Breast epithelium (tissue), 4 donors: ENCODE results near the gene MGARP. TPM values are rescaled to one million over a fixed set of nuclear protein-coding genes. Genes with fewer than 3 reads are reported as not detected.
"Not testable (repeated sequence)": the region's sequence is repeated elsewhere in the genome, so short reads cannot be mapped to it uniquely, and the experiment has no call there.

Experiments used
- DNase-seq, 2 donors: peaks; one replicate each; pipeline ENCODE4 v3.0.0-alpha.2; 2019; ENCODE audit warnings: low spot score in 2 of 2
- H3K27ac ChIP-seq, 2 donors: fragments of 200-600 bp; sonication (generic) in 1 of 2; one replicate each; pipeline ENCODE4 v1.5.1; 2016 to 2019; ENCODE audit warnings: mild to moderate bottlenecking in 1 of 2
- H3K27me3 ChIP-seq, 2 donors: fragments of 200-600 bp; sonication (generic) in 1 of 2; one replicate each; pipeline versions ENCODE4 v1.5.1 to v1.6.0; 2017 to 2019; ENCODE audit warnings: control low read depth in 1 of 2, mild to moderate bottlenecking in 1 of 2
- H3K36me3 ChIP-seq: fragments of 200-600 bp; one replicate; pipeline ENCODE4 v1.5.1; 2019
- H3K4me1 ChIP-seq, 2 donors: fragments of 200-600 bp; sonication (generic); one replicate each; pipeline ENCODE4 v1.5.1; 2016 to 2019; ENCODE audit warnings: control low read depth in 1 of 2
- H3K4me3 ChIP-seq, 3 donors: fragments of 200-600 bp; sonication (generic); 1 replicate in 2 of 3; 2 replicates in 1 of 3; pipeline ENCODE4 v1.5.1; 2016 to 2019; ENCODE audit warnings: mild to moderate bottlenecking in 3 of 3, moderate library complexity in 2 of 3
- H3K9me3 ChIP-seq, 2 donors: fragments of 200-600 bp; sonication (generic) in 1 of 2; one replicate each; pipeline ENCODE4 v1.5.1; 2016 to 2019; ENCODE audit warnings: control low read depth in 1 of 2
- POLR2A ChIP-seq: fragments of 450-650 bp; IDR thresholded peaks from one replicate; pipeline ENCODE4 v1.6.1; 2016; ENCODE audit warnings: antibody characterized with exemption, mild to moderate bottlenecking, moderate library complexity
- POLR2AphosphoS5 ChIP-seq, 3 donors: sonication (generic); formaldehyde crosslinking; IDR thresholded peaks; one replicate each; pipeline ENCODE4 v1.6.1; 2017; ENCODE audit warnings: antibody characterized with exemption in 3 of 3
- intact Hi-C: fragments of 100-400 bp; cut with DNase I; formaldehyde crosslinking; loops from one replicate; pipeline ENCODE4 v1.15.1; 2023; ENCODE audit warnings: low total_unique reads
- total RNA-seq, 3 donors: library from RNA; depleted of rRNA; stranded (reverse); fragments of >200 nt; gene quantifications; one replicate each; pipeline ENCODE4 v1.1.0, GENCODE V29; 2016
- TF ChIP-seq, protein P1 (sequence below), 3 donors: fragments of 450-650 bp; IDR thresholded peaks; one replicate each; pipeline ENCODE4 v1.5.1; 2016 to 2017; ENCODE audit warnings: antibody characterized with exemption in 3 of 3, mild to moderate bottlenecking in 3 of 3, moderate library complexity in 3 of 3

MGARP gene
- total RNA-seq, 3 donors from 2014 or later = 1.6 to 3.8 TPM; not detected in 1

DNA sequence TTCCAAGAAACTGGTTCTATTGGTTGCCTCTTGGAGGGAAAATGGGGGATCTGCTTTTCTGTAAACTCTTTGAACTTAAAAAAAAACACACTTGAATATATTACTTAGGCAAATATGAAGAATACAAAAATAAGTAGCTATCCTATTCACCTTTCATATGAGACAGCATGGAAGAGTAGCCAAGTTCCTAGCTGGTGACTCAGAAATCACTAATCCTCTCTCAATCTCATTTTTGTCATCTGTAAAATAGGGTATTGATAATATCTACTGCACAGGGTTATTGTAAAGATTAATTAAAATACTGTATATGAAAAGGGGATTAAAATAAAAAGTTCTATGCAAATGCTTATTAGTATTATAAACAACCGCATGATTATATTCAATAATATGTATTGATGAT is 12.7 kb downstream of the MGARP start:
- no peaks in the 10 kb centered on the region for H3K27me3 ChIP-seq
- DNase-seq = no peak
- intact Hi-C loops = no loop called here
- TF ChIP-seq POLR2AphosphoS5 (IDR thresholded peaks at IDR 0.05) = no peak
- TF ChIP-seq, protein P1, sequence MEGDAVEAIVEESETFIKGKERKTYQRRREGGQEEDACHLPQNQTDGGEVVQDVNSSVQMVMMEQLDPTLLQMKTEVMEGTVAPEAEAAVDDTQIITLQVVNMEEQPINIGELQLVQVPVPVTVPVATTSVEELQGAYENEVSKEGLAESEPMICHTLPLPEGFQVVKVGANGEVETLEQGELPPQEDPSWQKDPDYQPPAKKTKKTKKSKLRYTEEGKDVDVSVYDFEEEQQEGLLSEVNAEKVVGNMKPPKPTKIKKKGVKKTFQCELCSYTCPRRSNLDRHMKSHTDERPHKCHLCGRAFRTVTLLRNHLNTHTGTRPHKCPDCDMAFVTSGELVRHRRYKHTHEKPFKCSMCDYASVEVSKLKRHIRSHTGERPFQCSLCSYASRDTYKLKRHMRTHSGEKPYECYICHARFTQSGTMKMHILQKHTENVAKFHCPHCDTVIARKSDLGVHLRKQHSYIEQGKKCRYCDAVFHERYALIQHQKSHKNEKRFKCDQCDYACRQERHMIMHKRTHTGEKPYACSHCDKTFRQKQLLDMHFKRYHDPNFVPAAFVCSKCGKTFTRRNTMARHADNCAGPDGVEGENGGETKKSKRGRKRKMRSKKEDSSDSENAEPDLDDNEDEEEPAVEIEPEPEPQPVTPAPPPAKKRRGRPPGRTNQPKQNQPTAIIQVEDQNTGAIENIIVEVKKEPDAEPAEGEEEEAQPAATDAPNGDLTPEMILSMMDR (IDR thresholded peaks at IDR 0.05) = no peak
- TF ChIP-seq POLR2A = no peak
- no peaks in the 10 kb centered on the region for H3K4me1 ChIP-seq
- H3K27ac ChIP-seq = no peak overlapping the region
- no peaks in the 10 kb centered on the region for H3K9me3 ChIP-seq
- H3K36me3 ChIP-seq = no peaks in the 10 kb centered on the region
- no peak overlapping the region for H3K4me3 ChIP-seq

DNA sequence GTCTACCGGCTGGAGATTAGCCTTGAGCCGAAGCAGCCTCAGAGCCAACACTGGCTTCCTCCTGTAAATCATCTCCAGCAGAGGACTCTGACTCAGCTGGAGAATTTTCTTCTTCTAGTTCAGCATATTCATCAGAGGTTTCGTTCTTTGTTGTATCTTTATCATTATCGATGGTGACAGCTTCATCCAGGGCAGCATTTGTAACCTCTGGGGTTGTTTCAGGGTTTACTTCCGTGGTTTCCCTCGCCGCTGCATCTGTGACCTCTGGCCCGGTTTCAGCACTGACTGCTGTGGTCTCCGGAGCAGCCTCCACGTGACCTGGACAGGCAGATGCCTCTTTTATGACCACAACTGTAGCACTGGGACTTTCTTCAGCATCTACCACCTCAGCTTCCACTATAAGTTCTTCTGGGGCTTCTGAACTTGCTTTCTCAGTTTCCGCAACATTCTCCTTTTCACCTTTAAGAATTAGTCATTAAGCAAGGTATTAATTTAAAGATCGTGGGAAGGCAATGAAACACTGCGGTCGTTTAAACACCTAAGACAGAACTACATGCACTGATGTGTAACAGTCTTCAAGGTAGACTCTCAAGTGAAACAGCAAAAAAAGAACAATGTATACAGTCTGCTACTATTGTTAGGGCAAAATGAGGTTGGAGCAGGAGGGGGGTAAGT is 13.3 kb downstream of the MGARP start:
- intact Hi-C loops = no loop called here
- no peaks in the 10 kb centered on the region for H3K27me3 ChIP-seq
- H3K4me3 ChIP-seq = peak overlapping the region; percentile 19 to 46 (median 30)
- no peak overlapping the region for H3K27ac ChIP-seq
- no peaks in the 10 kb centered on the region for H3K9me3 ChIP-seq
- H3K36me3 ChIP-seq = no peaks in the 10 kb centered on the region
- TF ChIP-seq POLR2A = no peak
- no peaks in the 10 kb centered on the region for H3K4me1 ChIP-seq
- peak in 1 of 2 donors; percentile 36 for DNase-seq

DNA sequence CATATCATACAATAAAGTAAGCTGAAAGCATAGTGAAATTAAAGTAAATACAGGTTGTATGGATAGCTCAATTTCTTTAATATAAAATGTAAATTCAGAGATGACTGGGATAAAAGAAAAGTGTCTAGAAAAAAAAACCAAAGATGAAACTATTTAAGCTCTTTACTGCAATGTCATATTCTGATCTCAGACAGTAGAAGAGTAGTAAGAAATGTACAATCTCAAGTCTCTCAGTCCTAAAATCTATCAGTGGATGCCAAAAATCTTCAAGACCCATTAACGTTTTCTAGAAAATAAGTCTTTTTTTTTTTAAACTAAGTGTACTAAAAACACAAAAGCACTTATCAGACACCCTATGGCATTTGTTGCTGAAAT is 13.8 kb downstream of the MGARP start:
- H3K27ac ChIP-seq = no peak overlapping the region
- intact Hi-C loops = no loop called here

DNA sequence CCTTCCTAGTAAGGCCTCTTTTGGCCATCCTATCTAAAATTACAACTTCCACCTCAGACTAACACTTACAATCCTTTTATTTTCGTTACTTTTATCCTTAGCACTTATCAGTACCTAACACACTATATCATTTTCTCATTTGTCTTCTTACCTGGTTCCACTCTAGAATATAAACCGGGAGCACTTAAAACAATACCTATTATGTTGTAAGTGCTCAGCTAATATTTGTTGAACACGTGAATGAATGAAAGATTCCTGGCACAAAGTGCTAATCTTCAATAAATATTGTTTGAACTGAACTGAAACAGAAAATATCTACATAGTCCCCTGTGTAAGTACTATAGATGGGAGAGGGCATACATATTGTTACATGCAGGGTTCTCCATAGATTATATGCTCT is 14.4 kb downstream of the MGARP start:
- DNase-seq = no peak
- Histone ChIP-seq H3K27ac (no peak overlapping the region), H3K27me3 (no peaks in the 10 kb centered on the region), H3K36me3 (no peaks in the 10 kb centered on the region), H3K4me3 (no peak overlapping the region), H3K9me3 (no peaks in the 10 kb centered on the region), H3K4me1 (no peaks in the 10 kb centered on the region)
- intact Hi-C loops = no loop called here
- TF ChIP-seq POLR2AphosphoS5 (IDR thresholded peaks at IDR 0.05) = no peak
- no peak for TF ChIP-seq POLR2A
- TF ChIP-seq, protein P1 (IDR thresholded peaks at IDR 0.05) = no peak

More for the DNA sequence above, 13.8 kb downstream of the MGARP start:
- no peaks in the 10 kb centered on the region for H3K4me1 ChIP-seq
- TF ChIP-seq, protein P1 (IDR thresholded peaks at IDR 0.05) = no peak
- TF ChIP-seq POLR2AphosphoS5 (IDR thresholded peaks at IDR 0.05) (no peak), POLR2A (no peak)
- no peaks in the 10 kb centered on the region for H3K36me3 ChIP-seq
- no peak for DNase-seq
- peak overlapping the region; percentile 19 to 46 (median 30) for H3K4me3 ChIP-seq
- no peaks in the 10 kb centered on the region for H3K27me3 ChIP-seq
- H3K9me3 ChIP-seq = no peaks in the 10 kb centered on the region

DNA sequence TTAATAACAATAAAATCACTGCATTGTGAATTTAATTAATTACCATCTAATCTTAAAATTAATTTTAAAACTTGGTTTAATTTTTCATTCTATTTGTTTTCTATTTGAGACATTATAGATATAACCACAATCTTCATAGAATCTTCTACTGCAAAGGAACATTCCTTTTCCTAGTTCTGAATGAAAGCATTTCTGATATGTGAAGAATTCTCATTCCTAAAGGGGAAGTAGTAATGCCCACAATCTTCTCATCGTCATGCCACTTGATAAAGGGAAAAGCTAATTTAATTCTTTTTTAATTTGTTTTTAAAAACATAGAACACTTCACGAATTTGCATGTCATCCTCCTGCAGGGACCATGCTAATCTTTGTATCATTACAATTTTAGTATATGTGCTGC is 23.7 kb downstream of the MGARP start:
- H3K9me3 ChIP-seq = no peaks in the 10 kb centered on the region
- intact Hi-C loops = no loop called here
- TF ChIP-seq, protein P1 (IDR thresholded peaks at IDR 0.05) = no peak
- TF ChIP-seq POLR2AphosphoS5 (IDR thresholded peaks at IDR 0.05) (no peak), POLR2A (no peak)
- H3K36me3 ChIP-seq = no peaks in the 10 kb centered on the region
- no peak overlapping the region for H3K27ac ChIP-seq
- DNase-seq = no peak
- H3K4me3 ChIP-seq = no peak overlapping the region
- H3K27me3 ChIP-seq = no peaks in the 10 kb centered on the region
- H3K4me1 ChIP-seq = no peaks in the 10 kb centered on the region

DNA sequence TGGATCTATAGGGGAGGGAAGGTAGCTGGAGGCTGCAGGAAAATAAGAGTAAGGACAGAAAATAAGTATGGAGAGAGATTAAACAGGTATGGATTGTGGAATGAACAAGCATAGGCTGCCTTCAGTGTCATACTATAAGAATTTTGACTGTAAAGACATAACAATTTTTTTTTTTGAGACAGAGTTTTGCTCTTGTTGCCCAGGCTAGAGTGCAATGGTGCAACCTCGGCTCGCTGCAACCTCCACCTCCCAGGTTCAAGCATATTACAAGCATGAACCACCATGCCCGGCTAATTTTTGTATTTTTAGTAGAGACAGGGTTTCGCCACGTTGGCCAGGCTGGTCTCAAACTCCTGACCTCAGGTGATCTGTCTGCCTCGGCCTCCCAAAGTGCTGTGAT is 24.4 kb downstream of the MGARP start:
- intact Hi-C loops = not testable (repeated sequence)

More for the DNA sequence above, 24.4 kb downstream of the MGARP start:
- H3K4me3 ChIP-seq, DNase-seq, H3K27ac ChIP-seq, H3K36me3 ChIP-seq, H3K27me3 ChIP-seq, H3K9me3 ChIP-seq, H3K4me1 ChIP-seq: not testable (repeated sequence)
